Stimulated activated CD4-positive, alpha-beta T cell treated with anti-CD3 and anti-CD28 coated beads, TNF-alpha, amount 100 ng/mL, for 24 hours (primary cell): Measurements from ENCODE around the gene SORL1-AS1.

Experiments used
- DNase-seq, 3 experiments: peaks; one replicate each; pipeline ENCODE4 v3.0.0-alpha.2; 2020; ENCODE audit warnings: low read depth in 3 of 3

The SORL1-AS1 gene

DNA sequence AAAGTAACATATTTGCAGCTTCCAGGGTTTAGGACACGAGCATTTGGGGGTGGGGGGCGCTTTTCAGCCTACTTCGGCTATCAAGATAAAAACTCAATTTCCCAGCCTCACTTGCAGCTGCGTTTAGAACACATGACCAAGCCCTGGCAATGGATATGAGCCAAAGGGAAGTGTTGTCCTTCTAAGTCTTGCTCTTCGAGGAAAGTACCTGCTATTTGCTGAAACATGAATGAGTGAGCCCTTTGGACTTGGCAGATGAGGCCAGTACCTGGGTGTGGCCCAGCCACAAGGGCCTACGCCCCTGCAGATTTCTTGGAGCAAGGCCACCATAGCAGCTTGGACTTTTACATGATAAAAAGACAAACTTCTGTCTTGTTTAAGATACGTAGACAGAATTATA lies 60.9 kb downstream of the SORL1-AS1 start:
- DNase-seq, result no peak

DNA sequence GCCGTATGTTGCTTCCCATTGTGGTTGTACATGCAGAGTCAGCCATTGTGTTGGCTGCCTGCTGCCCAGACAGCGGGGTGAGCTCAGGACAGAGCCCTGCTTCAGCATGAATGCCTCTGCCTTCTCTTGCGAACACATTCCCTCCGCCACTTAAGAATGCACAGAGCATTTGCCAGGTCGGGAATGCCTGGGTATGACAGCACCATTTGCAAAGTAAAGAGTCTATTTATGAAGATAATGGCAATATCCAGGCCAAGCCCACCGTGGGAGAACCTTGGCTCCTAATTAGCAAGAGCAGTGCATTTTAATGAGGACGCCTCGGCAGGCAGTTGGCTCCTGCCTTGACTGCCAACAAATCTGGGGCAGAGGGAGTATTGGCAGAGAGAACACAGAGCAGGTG lies 63.1 kb downstream of the SORL1-AS1 start:
- DNase-seq, result no peak
